Measurements from ENCODE around the gene PTPRJ.

PTPRJ gene

GRCh38 chr11:48085688-48086087, 105.3 kb downstream of the PTPRJ start:
- Mint-ChIP-seq H3K27me3 (ENCODE audit: low read depth) (peaks cover 11% of the 10 kb centered on the region), H3K36me3 (ENCODE audit: low read depth) (no peaks in the 10 kb centered on the region), H3K4me1 (peaks cover 11% of the 10 kb centered on the region), H3K9me3 (no peaks in the 10 kb centered on the region), H3K4me3 (no peak overlapping the region), H3K27ac (no peak overlapping the region)
- TF ChIP-seq, protein P1, sequence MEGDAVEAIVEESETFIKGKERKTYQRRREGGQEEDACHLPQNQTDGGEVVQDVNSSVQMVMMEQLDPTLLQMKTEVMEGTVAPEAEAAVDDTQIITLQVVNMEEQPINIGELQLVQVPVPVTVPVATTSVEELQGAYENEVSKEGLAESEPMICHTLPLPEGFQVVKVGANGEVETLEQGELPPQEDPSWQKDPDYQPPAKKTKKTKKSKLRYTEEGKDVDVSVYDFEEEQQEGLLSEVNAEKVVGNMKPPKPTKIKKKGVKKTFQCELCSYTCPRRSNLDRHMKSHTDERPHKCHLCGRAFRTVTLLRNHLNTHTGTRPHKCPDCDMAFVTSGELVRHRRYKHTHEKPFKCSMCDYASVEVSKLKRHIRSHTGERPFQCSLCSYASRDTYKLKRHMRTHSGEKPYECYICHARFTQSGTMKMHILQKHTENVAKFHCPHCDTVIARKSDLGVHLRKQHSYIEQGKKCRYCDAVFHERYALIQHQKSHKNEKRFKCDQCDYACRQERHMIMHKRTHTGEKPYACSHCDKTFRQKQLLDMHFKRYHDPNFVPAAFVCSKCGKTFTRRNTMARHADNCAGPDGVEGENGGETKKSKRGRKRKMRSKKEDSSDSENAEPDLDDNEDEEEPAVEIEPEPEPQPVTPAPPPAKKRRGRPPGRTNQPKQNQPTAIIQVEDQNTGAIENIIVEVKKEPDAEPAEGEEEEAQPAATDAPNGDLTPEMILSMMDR (IDR thresholded peaks at IDR 0.05; ENCODE audit: unreplicated experiment in 3 of 3): no peak

- Mint-ChIP-seq H3K4me3 (no peak overlapping the region), H3K27me3 (ENCODE audit: low read depth) (peaks cover 15% of the 10 kb centered on the region), H3K4me1 (peaks cover 11% of the 10 kb centered on the region), H3K9me3 (no peaks in the 10 kb centered on the region), H3K36me3 (ENCODE audit: low read depth) (no peaks in the 10 kb centered on the region), H3K27ac (no peak overlapping the region)
- TF ChIP-seq, protein P1 (IDR thresholded peaks at IDR 0.05; ENCODE audit: unreplicated experiment in 3 of 3): no peak
These were observed 107.1 kb downstream of the PTPRJ start for GRCh38 chr11:48087422-48087821.

GRCh38 chr11:48087974-48088681, 107.8 kb downstream of the PTPRJ start:
- peak overlapping the region in 2 of 3 experiments; percentile 1 to 33 for H3K27ac Mint-ChIP-seq
- H3K36me3 Mint-ChIP-seq (ENCODE audit: low read depth): no peaks in the 10 kb centered on the region
- no peaks in the 10 kb centered on the region for H3K9me3 Mint-ChIP-seq
- TF ChIP-seq, protein P1 (IDR thresholded peaks at IDR 0.05; ENCODE audit: unreplicated experiment in 3 of 3): no peak
- peaks cover 17% of the 10 kb centered on the region for H3K4me1 Mint-ChIP-seq
- H3K27me3 Mint-ChIP-seq (ENCODE audit: low read depth): peaks cover 15% of the 10 kb centered on the region
- no peak overlapping the region for H3K4me3 Mint-ChIP-seq

DNA sequence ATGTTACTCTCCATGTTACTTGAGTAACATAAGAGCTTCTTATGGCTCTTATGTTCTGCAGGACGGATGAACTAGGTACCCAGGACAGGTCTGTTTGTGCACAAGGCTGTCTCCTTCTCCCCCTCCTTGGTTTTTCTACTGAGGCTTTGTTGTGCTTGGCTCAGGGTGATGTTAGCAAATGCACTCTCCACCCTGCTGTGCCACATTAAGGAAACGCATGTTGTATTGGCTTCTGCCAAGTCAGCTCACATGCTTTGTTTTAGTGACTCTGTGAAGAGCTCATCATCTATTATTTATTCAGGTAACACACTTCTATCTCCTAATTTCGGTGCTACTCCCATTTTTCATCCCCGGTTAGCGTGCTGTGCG, 108.3 kb downstream of the PTPRJ start:
- H3K4me1 Mint-ChIP-seq: peaks cover 21% of the 10 kb centered on the region
- no peaks in the 10 kb centered on the region for H3K36me3 Mint-ChIP-seq (ENCODE audit: low read depth)
- H3K4me3 Mint-ChIP-seq: no peak overlapping the region
- no peak overlapping the region for H3K27ac Mint-ChIP-seq
- H3K27me3 Mint-ChIP-seq (ENCODE audit: low read depth): peaks cover 15% of the 10 kb centered on the region
- TF ChIP-seq, protein P1 (IDR thresholded peaks at IDR 0.05; ENCODE audit: unreplicated experiment in 3 of 3): no peak
- no peaks in the 10 kb centered on the region for H3K9me3 Mint-ChIP-seq

DNA sequence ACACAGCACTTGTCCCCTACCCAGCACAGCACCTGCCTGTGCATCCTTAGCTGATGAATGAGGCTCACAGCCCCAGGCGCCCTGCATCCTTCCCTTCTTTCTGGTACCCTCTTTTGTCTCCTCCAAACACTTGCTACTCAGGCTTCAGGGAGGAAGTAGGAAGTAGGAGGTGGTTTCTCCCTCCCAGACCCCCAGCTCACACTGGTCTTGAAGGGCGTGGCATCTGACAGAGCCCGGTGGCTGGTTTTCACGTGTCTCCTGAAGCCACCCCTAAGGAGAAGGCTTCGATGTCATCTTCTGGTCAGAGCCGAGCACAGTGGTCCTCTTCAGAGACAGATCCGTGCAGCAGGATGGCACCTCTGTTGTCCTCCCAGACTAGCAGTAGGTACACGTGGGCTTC, 109.8 kb downstream of the PTPRJ start:
- peaks cover 20% of the 10 kb centered on the region for H3K27me3 Mint-ChIP-seq (ENCODE audit: low read depth)
- peaks cover 35% of the 10 kb centered on the region for H3K4me1 Mint-ChIP-seq
- H3K36me3 Mint-ChIP-seq (ENCODE audit: low read depth): no peaks in the 10 kb centered on the region
- no peaks in the 10 kb centered on the region for H3K9me3 Mint-ChIP-seq
- TF ChIP-seq, protein P1 (IDR thresholded peaks at IDR 0.05; ENCODE audit: unreplicated experiment in 3 of 3): no peak
- no peak overlapping the region for H3K27ac Mint-ChIP-seq
- no peak overlapping the region for H3K4me3 Mint-ChIP-seq

Data from nephron (organoid).